Upper lobe of left lung (tissue), 4 donors: ENCODE results near the gene ATP10A.

Experiments
- EP300 ChIP-seq, 4 donors: sonication (generic); formaldehyde crosslinking; IDR thresholded peaks; one replicate each; pipeline ENCODE4 v1.5.1; 2017; ENCODE audit warnings: antibody characterized with exemption in 4 of 4, control low read depth in 2 of 4
- POLR2A ChIP-seq, 4 donors: fragments of 450-650 bp; IDR thresholded peaks; one replicate each; pipeline ENCODE4 v1.5.1; 2016 to 2017; ENCODE audit warnings: antibody characterized with exemption in 4 of 4, mild to moderate bottlenecking in 2 of 4
- TF ChIP-seq, protein P1 (sequence below), 6 experiments: fragments of 450-650 bp in 4 of 6; fragments of 200-600 bp in 2 of 6; sonication (generic) in 2 of 6; IDR thresholded peaks; one replicate each; pipeline ENCODE4 v1.5.1; 2016 to 2019; ENCODE audit warnings: antibody characterized with exemption in 6 of 6

DNA sequence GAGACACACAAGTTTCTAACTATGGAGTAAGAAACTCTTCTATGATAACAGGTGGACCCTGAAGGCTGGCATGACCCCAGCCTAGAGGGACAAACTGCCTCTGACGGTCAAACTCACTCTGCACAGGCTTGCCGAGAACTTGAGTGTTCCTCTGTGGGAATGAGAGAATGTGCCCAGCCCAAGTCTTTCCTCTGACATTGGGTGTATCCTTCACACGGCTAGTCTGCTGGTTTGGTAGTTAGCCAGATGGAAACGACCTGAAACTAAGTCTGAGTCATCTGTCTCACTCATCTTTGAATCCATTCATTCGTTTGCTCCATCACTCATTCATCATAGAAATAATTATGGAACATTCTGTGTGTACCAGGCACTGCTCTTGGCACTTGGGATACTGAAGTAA, 198.4 kb downstream of the ATP10A start:
- TF ChIP-seq, protein P1, sequence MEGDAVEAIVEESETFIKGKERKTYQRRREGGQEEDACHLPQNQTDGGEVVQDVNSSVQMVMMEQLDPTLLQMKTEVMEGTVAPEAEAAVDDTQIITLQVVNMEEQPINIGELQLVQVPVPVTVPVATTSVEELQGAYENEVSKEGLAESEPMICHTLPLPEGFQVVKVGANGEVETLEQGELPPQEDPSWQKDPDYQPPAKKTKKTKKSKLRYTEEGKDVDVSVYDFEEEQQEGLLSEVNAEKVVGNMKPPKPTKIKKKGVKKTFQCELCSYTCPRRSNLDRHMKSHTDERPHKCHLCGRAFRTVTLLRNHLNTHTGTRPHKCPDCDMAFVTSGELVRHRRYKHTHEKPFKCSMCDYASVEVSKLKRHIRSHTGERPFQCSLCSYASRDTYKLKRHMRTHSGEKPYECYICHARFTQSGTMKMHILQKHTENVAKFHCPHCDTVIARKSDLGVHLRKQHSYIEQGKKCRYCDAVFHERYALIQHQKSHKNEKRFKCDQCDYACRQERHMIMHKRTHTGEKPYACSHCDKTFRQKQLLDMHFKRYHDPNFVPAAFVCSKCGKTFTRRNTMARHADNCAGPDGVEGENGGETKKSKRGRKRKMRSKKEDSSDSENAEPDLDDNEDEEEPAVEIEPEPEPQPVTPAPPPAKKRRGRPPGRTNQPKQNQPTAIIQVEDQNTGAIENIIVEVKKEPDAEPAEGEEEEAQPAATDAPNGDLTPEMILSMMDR (IDR thresholded peaks at IDR 0.05): no peak
- TF ChIP-seq POLR2A (IDR thresholded peaks at IDR 0.05) (no peak), EP300 (IDR thresholded peaks at IDR 0.05) (no peak)
